Subcutaneous adipose tissue (tissue), 4 donors: ENCODE results near the gene RRBP1. TPM values are rescaled to one million over a fixed set of nuclear protein-coding genes. Genes with fewer than 3 reads are reported as not detected.

Source experiments
- CTCF ChIP-seq: fragments of 450-650 bp; IDR thresholded peaks from one replicate; pipeline ENCODE4 v1.5.1; 2016; ENCODE audit warnings: low read depth, mild to moderate bottlenecking, control low read depth, antibody characterized with exemption, moderate library complexity
- total RNA-seq, 4 donors: library from RNA; depleted of rRNA; stranded (reverse); fragments of >200 nt; gene quantifications; one replicate each; pipeline ENCODE4 v1.1.0, GENCODE V29; 2016

The RRBP1 gene
- total RNA-seq, 4 donors from 2014 or later: 45.0 to 71.6 (median 55.2) TPM

- no peak for TF ChIP-seq CTCF
Measured at GRCh38 chr20:17630151-17630805, 51.8 kb downstream of the RRBP1 start.

- TF ChIP-seq CTCF: no peak
Measured at GRCh38 chr20:17629678-17630089, 52.4 kb downstream of the RRBP1 start.

GRCh38 chr20:17629025-17629424 lies 53.0 kb downstream of the RRBP1 start:
- TF ChIP-seq CTCF: no peak

- TF ChIP-seq CTCF: no peak
Measured at GRCh38 chr20:17628101-17628841, 53.8 kb downstream of the RRBP1 start.

- no peak for TF ChIP-seq CTCF
Measured at GRCh38 chr20:17627101-17627955, 54.7 kb downstream of the RRBP1 start.

- TF ChIP-seq CTCF: no peak
Measured at GRCh38 chr20:17626217-17627007, 55.6 kb downstream of the RRBP1 start.
